ENCODE results near the gene IL36G. TPM values are rescaled to one million over a fixed set of nuclear protein-coding genes. Genes with fewer than 3 reads are reported as not detected.
A peak's percentile ranks its signal among the peaks of the same experiment; 100 is the strongest.

IL36G gene
- total RNA-seq, 1 experiment from 2014 or later: not detected

GRCh38 chr2:112944971-112945370 lies 32.8 kb upstream of the IL36G start:
- Mint-ChIP-seq H3K27ac (ENCODE audit: unreplicated experiment) (no peak overlapping the region), H3K27me3 (ENCODE audit: insufficient read depth, unreplicated experiment) (no peaks in the 10 kb centered on the region), H3K9me3 (ENCODE audit: unreplicated experiment) (no peaks in the 10 kb centered on the region), H3K4me1 (ENCODE audit: low read depth, unreplicated experiment) (peaks cover 5% of the 10 kb centered on the region), H3K36me3 (ENCODE audit: insufficient read depth, unreplicated experiment) (peaks cover 4% of the 10 kb centered on the region), H3K4me3 (ENCODE audit: unreplicated experiment) (no peak overlapping the region)
- Histone ChIP-seq H3K27me3 (replicated peaks; ENCODE audit: control insufficient read depth, insufficient read depth, low read length) (no peaks in the 10 kb centered on the region), H3K9me3 (peaks cover 23% of the 10 kb centered on the region), H3K36me3 (ENCODE audit: control insufficient read depth, insufficient read depth, low read length) (no peaks in the 10 kb centered on the region), H3K4me3 (ENCODE audit: low read depth, low read length) (no peak overlapping the region), H3K4me1 (peaks cover 9% of the 10 kb centered on the region; the same call in 1 of the 2 replicates)
- ChIA-PET CTCF (no interaction called here), POLR2A (no interaction called here)
- DNase-seq: no peak
- TF ChIP-seq CTCF (IDR thresholded peaks at IDR 0.05; ENCODE audit: insufficient read depth in 1 of 2, low read depth in 1 of 2, low read length in 1 of 2, severe bottlenecking in 1 of 2, unreplicated experiment in 1 of 2): no peak
- intact Hi-C loops (cut with micrococcal nuclease; ENCODE audit: unreplicated experiment): loop anchor here (5.0 kb wide), 1 partner anchor 43 kb away; no protein-coding TSS in a partner anchor
- no TSS peak for BruUV-seq (replicated peaks)

- no peaks in the 10 kb centered on the region for H3K36me3 ChIP-seq (ENCODE audit: control insufficient read depth, insufficient read depth, low read length)
- peaks cover 9% of the 10 kb centered on the region; the same call in 1 of the 2 replicates for H3K4me1 ChIP-seq
- POLR2A ChIA-PET: no interaction called here
- Mint-ChIP-seq H3K27me3 (ENCODE audit: insufficient read depth, unreplicated experiment) (no peaks in the 10 kb centered on the region), H3K9me3 (ENCODE audit: unreplicated experiment) (no peaks in the 10 kb centered on the region), H3K27ac (ENCODE audit: unreplicated experiment) (no peak overlapping the region), H3K36me3 (ENCODE audit: insufficient read depth, unreplicated experiment) (peaks cover 4% of the 10 kb centered on the region), H3K4me3 (ENCODE audit: unreplicated experiment) (no peak overlapping the region), H3K4me1 (ENCODE audit: low read depth, unreplicated experiment) (peaks cover 5% of the 10 kb centered on the region)
- H3K27me3 ChIP-seq (replicated peaks; ENCODE audit: control insufficient read depth, insufficient read depth, low read length): no peaks in the 10 kb centered on the region
- intact Hi-C loops (cut with micrococcal nuclease; ENCODE audit: unreplicated experiment): no loop called here
- TF ChIP-seq CTCF (IDR thresholded peaks at IDR 0.05; ENCODE audit: insufficient read depth in 1 of 2, low read depth in 1 of 2, low read length in 1 of 2, severe bottlenecking in 1 of 2, unreplicated experiment in 1 of 2): no peak
- peaks cover 23% of the 10 kb centered on the region for H3K9me3 ChIP-seq
- no peak for DNase-seq
- H3K4me3 ChIP-seq (ENCODE audit: low read depth, low read length): no peak overlapping the region
- CTCF ChIA-PET: interaction anchor here (1.7 kb wide), 1 partner anchor 13 kb away, joined by 4 read pairs; no protein-coding TSS in a partner anchor
- BruUV-seq (replicated peaks): no TSS peak
Observed at GRCh38 chr2:112946086-112946485, 31.7 kb upstream of the IL36G start.

- no TSS peak for BruUV-seq (replicated peaks)
- no peak for TF ChIP-seq CTCF (IDR thresholded peaks at IDR 0.05; ENCODE audit: insufficient read depth in 1 of 2, low read depth in 1 of 2, low read length in 1 of 2, severe bottlenecking in 1 of 2, unreplicated experiment in 1 of 2)
- Mint-ChIP-seq H3K9me3 (ENCODE audit: unreplicated experiment) (no peaks in the 10 kb centered on the region), H3K27me3 (ENCODE audit: insufficient read depth, unreplicated experiment) (no peaks in the 10 kb centered on the region), H3K4me3 (ENCODE audit: unreplicated experiment) (no peak overlapping the region), H3K36me3 (ENCODE audit: insufficient read depth, unreplicated experiment) (no peaks in the 10 kb centered on the region), H3K4me1 (ENCODE audit: low read depth, unreplicated experiment) (no peaks in the 10 kb centered on the region), H3K27ac (ENCODE audit: unreplicated experiment) (no peak overlapping the region)
- CTCF ChIA-PET: interaction anchor here (1.7 kb wide), 1 partner anchor 12 kb away, joined by 4 read pairs; no protein-coding TSS in a partner anchor
- Histone ChIP-seq H3K36me3 (ENCODE audit: control insufficient read depth, insufficient read depth, low read length) (no peaks in the 10 kb centered on the region), H3K9me3 (peaks cover 28% of the 10 kb centered on the region), H3K4me3 (ENCODE audit: low read depth, low read length) (no peak overlapping the region), H3K27me3 (replicated peaks; ENCODE audit: control insufficient read depth, insufficient read depth, low read length) (no peaks in the 10 kb centered on the region), H3K4me1 (0 out of 2 replicates have a peak, but pooled peaks cover 3% of the 10 kb centered on the region)
- peak in 1 of 2 experiments; percentile 49 for DNase-seq
- intact Hi-C loops (cut with micrococcal nuclease; ENCODE audit: unreplicated experiment): no loop called here
- POLR2A ChIA-PET: no interaction called here
Observed at GRCh38 chr2:112947374-112947773, 30.4 kb upstream of the IL36G start.

Data from Caco-2 (cell line).